ENCODE measurements around the gene TPCN2.

Gene TPCN2

DNA sequence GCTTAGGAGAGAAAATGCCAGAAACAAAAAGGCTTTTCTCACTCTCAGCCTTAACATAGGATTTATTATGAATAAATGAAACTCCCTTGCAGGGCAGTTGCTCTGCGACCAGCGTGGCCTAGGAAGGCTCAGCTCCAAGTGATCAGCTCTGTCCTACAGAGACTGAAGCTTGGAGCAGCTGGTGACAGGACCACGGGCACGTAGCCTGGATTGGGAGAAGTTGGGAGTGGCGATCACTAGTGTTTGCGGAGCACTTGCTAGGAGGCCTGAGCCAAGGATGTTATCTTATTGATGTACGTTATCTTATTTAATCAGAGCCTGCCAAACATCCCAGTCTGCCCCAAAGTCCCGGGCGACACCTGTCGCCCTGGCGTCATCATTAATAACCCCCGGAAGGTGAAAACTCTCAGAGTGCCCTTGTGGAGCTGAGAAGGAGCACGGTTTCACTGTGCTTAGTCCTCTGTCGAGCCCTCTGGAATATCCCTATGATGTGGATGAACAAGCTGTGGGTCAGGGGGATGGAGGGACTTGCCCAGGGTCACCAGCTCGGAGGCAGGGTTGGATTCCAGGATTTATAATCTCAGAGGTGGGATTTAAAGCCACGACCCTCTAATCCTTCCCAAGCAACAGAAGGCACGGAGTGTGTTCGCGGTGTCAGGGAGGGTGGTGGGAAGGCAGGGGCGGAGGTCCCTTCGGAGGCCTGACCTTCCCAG, 66.2 kb downstream of the TPCN2 start:
- no peak for DNase-seq

DNA sequence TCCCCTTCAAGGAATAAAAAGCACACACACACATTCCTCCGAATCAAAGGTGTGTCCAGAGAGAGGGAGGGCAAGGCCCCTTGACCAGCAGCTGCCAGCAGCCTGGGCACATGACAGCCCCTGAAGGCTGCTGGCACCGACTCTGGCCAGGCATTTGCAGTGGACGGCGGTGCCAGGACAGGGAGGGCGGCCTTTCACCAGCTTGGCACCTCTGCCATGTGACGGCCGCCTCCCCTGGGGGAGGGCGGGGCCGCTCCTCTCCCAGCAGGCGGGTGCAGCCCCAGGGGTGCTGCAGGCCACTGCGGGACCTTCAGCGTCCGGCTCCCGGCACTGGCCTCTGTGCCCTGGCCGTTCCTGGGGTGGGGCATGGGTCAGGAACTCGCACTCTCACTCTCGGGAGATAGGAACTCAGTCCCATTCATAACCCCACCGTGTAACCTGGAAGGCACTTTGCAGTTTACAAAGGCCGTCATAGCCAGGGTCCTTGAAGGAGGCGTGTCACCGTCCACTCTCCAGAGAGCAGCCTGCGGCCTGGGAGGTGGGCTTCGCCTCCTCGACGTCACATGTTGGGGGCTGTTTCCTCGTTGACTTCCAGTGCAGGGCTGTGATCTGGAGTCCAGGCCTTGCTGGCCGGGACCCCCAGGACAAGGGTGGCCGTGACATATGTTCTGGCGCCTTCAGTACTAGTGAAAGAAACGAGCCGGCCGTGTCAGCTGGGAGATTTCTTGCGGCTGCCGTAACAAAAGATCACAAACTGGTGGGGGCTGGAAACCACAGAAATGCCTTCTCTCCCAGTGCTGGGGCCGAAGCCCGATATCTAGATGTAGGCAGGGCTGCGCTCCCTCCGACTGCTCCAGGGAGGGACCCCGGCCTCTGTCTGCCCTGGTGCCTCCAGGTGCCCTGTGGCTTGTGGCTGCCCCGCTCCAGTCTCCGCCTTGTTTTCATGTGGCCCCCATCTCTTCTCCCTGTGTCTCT, 67.1 kb downstream of the TPCN2 start:
- DNase-seq: no peak

DNA sequence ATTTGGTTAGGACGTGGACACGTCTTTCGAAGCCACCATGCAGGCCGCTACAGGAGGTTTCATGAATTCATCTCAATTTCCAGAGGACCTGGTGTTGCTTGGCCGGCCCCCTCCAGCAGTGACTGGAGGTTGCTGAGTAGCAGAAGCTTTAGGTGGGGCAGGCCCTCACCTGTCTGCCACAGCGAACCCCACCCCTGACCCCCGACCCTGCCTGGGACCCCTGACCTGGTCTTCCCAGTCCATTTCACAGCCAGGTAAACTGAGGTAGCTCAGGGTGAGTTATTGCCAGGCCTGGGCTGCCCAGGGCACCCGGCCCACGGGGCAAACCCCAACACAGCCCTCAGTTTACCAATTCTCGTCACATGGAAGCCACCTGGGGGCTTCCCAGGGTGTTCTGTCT, 67.9 kb downstream of the TPCN2 start:
- DNase-seq: no peak

DNA sequence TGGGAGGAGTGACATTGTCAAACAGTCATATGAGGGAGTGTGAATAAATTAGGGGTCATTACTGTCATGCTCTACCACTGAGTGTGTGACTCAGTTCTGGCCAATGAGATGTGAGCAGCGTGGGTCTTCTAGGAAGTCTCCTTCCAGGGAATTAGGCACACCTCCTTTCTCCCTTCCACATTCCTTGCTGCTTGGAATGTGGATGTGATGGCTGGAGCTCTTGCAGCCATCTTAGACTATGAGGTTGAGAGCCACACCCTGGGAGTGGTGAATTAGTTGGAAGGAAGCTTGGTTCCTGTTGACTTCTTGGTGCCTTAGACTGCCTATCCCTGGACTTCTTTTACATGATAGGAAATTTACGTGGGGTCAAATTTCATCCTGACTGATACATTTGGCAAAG, 70.5 kb downstream of the TPCN2 start:
- no peak for DNase-seq

DNA sequence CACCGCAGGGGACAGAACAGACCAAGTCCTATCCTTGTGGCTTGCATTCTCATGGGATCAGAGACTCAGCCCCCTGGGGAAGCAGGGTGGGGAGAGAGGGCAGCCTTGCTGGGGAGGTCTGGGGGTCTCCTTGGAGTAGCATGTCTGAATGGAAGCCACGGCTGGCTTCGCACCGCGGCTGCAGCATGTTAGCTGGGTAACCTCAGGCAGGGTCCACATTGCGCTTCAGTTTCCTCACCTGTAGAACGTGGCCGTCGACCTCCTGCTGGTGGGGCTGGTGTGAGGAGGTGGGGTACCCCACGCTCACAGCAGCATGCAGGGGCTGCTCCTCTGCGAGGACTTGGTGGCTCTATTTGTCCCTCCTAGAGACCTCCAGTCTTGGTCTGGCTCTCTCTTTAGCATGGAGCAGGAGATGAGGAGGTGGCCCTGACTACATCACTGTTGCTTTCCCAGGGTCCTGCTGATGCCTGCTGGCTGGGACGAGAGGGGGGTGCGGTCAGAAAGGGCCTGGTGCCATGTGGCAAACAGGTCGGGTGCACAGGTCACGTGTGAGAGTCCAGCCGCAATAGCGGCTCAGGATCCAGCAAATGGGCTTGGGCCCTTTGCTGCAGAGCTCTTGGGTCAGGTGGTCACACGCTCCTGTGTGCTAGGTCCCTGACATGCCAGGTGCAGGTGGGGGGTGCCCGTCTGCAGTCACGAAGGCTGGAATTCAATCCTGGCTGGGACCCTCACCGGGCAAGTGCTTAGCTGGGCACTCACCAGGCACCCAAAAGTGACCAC, 71.6 kb downstream of the TPCN2 start:
- DNase-seq: no peak

DNA sequence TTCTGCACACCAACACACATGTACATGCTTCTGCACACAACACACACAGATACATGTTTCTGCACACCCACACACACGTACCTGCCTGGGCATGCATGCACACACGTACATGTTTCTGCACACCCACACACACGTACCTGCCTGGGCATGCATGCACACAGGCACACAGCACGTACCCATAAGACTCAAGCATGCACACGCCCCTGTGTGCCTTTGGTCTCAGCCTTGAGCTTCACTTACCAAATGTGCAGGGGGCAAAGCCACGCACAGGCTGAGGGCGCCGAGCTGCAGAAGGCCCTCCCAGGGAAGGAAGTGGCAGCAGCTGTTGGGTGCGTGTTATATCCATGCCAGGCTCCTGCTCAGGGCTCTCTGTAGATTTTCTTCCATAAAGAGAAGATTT, 72.3 kb downstream of the TPCN2 start:
- no peak for DNase-seq

DNA sequence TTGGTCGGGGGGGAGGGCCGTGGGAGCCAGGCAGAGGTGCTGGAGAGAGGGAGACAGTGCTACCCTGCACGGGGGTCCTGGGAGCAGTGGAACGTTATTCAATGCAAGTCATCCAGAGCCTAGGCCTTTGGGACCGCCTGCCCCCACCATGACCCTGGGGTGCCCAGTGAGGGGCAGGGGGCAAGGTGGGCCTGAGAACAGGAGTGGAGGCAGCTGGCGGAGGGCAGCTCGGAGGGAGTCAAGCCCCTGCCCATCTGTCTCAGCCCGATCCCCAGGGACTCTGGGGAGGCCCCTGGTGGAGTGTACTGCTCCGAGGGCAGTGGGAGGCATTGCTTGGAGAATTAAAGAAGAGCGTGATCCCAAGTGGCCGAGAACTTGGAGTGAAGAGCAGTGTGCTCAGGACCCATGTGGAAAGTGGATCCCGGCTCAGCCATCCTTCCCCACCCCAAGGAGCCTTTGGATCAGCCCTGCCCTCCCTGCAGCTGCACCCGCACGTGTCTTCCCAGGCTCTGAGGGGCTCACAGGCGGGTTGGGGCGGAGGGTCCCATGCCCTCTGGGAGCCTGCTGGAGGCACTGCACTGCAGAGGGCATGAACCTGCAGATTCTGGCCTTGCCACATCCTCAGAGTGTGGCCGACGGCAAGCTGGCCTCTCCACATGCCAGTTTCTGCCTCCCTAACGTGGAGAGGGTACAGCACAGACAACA, 73.0 kb downstream of the TPCN2 start:
- DNase-seq: no peak

DNA sequence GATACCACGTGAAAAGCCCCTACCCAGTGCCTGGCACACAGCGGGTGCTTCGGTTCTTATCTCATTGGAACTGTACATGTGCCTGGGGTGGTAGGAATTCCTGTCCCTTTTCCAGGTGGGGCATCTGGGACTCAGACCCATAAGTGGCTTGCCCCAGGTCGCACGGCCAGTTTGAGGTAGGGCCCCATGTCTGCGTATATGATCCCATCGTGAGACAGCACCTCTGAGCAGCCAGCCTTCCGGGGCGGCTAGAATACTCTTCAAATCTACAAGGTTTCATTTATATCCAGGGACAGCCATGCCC, 73.5 kb downstream of the TPCN2 start:
- DNase-seq: no peak

DNA sequence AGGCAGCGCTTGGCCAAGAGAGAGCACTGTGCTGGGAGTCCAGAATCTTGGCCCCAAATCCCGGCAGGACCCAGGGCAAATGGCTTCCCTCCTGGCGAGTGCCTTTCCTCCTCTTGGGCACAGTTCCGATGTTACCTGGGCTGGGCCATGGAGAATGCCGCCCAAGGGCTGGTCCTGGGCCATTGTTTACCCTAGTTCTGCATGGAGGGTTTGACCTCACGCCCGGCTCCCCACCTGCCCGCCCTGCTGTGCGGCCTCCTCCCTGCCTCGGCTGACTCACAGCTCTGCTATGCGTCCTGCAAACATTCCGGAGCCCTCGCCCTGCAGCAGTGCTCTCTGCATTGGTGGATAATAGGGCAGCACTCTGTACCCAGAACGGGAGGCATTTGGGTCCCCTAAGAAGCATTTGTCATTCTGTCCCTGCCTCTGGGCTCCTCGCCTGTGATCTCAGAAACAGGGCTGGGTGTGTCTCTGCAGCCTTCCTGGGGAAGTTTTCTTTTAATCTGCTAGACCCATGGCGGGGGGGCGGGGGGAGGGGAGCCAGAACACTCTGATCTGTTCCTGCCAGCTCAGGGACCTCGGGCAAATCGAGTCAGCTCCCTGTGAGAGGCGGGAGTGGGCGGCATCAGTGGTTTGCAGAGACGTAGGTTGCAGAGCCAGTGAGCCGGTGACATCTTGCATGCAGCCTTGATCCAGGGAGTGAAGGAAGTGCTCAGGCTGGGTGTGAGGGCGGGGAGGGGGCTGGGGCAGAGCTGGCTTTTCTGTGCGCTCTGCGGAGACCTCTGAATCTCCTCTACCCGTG, 74.1 kb downstream of the TPCN2 start:
- peak; percentile 18 for DNase-seq

DNA sequence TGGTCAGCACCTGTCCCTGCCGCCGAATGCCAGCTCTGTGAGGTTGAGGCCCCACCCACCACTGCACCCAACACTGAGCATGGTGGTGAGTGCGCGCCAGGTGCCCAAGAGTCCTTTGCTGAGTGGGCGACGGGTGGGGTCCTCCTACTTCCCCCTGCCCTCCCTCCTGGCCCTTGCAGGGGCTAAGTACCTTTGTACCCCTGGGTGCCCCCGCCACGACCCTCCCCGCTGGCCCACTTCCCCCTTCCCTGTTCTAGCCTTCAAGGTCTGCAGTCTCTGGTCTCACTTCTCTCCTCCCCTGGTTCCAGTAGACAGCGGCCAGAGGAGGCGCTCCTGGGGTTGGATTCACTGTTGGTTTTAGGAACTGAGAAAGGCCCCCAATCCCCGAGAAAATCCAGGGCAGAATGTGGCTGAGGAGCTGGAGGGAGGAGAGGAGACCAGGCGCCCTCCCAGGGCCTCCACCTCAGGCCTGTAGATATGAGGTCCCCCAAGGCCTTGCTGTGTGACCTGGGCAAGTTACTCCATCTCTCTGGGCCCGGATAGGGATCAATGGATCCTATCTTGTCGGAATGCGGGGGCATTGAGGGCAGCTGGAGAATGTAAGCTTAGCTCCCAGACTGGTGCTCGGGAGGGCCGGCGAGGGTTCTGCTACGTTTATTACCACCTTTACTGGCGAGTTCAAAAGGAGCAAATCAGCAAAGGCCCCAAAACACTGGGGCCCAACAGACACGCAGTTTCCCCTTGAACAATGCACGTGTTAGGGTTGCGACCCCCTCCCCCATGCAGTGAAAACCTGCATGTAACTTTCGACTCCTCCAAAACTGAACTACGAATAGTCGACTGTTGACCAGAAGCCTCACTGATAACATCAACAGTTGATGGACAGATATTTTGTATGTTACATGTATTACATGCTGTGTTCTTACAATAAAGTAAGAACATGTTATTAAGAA, 75.1 kb downstream of the TPCN2 start:
- DNase-seq: no peak

DNA sequence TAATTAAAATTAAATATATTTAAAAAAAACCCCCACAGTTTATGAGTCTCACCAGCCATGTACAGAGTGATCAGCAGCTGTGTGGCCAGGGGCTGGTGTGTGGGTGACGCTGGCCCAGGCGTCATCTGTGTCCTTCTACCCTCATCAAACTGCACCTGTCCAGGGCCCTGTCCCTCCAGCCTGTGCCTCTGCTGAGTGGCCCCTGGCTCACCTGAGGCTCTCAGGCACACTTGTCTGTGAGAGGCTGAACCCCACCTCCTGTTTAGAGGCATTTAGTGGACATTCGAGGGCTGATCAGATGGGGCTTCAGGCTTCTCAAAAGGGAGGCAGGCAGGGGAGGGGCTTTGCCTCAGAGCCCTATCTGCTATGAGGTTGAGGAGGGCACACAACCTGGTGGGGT, 77.1 kb downstream of the TPCN2 start:
- DNase-seq: no peak

DNA sequence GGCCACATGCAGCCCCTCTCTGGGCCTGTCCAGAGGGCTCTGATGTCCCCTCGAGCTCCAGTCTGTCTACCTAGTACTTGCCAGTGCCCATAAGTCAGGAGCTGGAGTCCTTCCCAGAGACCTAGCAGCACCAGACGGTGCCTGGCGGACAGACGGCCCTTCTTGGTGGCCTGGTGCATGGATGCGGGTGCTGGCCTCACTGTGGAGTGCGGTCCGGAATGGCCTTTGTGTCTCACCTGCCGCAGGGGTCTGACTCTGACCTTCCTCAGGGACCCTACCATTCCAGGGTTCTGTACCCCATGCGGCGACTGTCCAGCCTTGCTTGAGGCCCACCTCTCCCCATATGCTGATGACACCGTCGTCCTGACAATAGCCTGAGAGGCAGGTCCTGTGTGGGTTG, 77.6 kb downstream of the TPCN2 start:
- DNase-seq: no peak

DNA sequence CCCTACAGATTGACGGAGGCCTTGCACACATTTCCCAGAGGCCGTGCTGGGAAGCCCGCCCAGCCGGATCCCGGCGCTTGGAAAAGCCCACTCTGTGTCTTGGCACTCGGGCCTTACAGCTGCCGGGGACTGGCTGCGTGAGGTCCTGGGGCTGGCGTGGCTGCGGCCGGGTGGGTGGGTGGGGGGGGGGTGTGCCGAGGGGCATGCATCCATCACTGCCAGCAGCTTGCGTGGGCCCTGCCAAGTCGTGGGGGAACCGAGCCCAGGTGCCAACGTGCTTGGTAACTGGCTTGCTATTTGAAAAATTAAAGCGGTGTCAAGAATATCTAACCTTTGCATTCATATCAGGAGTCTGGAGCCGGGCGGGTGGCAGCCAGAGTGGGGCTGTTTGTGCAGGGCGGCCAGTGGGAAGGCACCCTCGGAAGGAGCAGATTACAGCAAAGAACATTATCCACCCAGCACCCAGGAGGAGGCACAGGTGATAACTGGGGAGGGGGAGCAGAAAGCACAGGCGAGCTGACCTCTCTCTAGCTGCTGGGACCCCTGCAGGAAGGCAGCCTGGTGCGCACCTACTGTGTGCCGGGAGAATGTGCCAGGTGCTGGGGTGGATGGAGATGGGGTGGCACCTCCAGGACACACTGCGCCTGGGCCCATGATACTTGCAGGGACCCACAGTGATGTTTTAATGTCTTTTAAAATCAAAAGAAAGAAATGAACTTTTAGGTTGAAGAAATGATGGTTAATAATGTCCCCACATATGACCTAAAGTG, 78.5 kb downstream of the TPCN2 start:
- DNase-seq: no peak

DNA sequence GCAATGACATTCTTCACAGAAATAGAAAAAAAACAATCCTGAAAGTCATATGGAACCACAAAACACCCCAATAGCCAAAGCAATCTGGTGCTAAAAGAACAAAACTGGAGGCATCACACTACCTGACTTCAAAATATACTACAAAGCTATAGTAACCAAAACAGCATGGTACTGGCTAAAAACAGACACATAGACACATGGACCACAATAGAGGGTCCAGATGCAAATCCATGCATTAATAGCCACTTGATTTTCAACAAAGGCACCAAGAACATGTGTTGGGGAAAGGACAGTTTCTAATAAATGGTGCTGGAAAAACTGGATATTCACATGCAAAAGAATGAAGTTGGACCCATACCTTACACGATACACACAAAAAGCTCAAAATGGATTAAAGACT, 79.2 kb downstream of the TPCN2 start:
- DNase-seq: no peak

DNA sequence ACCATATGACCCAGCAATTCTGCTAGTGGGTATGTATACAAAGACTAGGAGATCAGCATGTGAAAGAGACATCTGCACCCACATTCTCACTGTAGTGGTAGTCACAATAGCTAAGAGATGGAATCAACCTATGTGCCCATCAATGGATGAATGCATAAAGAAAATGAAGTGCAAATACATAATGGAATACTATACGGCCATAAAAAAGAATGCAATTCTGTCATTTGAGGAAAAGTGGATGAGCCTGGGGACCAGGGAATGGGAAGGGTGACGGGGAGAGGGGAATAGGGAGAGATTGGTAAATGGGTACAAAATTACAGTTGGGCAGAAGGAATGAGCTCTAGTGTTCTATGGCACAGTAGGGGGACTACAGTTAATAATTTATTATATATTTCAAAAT, 80.3 kb downstream of the TPCN2 start:
- DNase-seq: no peak

DNA sequence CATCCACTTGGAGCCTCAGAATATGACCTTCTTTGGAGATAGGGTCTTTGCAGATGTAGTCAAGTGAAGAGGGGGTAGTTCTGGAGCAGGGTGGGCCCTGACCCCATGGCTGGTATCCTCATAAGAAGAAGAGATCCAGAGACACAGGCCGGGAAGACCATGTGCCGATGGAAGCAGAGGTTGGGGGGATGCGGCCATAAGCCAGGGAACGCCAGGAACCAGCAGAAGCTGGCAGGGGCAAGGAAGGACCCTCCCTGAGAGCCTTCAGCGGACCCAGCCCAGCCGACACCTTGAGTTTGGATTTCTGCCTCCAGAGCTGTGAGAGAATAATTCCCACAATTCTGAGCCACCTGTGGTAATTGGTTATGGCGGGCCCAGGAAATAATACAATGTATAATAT, 80.9 kb downstream of the TPCN2 start:
- DNase-seq: no peak

DNA sequence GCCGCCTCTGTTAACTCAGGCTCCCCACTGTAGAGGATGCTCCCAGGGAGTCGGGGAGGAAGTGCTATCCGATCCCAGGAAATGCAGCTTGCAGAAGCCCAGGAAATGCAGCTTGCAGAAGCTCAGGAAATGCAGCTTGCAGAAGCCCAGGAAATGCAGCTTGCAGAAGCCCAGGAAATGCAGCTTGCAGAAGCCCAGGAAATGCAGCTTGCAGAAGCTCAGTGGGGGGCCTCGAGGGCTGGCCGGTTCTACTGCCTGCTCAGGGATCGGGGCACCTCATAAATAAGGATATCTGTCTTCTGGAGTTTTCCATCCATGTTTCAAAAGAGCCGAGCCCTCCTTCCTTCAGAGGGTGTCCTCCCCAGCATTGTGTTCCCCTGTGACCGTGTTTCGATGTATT, 81.9 kb downstream of the TPCN2 start:
- no peak for DNase-seq

DNA sequence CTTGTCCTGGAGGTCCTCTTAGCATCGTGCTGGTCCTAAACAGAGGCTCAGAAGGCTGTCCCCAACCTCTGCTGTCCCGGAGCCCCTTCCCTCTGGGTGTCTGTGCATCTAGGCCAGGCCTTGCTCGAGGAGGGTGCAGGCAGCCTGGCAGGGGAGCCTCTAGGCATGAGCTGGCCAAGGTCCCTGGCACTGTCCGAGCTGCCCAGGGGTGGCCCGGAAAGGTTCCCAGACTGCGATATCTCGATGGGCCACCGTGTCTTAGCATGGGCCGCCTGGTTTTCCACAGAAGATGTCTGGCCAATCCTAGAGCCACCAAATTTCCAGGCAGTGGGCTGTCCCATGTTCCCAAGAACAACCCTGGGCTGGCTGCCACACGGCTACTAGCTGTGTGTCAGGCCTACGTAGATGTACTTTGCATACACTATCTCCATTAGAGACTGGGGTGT, 82.4 kb downstream of the TPCN2 start:
- no peak for DNase-seq

DNA sequence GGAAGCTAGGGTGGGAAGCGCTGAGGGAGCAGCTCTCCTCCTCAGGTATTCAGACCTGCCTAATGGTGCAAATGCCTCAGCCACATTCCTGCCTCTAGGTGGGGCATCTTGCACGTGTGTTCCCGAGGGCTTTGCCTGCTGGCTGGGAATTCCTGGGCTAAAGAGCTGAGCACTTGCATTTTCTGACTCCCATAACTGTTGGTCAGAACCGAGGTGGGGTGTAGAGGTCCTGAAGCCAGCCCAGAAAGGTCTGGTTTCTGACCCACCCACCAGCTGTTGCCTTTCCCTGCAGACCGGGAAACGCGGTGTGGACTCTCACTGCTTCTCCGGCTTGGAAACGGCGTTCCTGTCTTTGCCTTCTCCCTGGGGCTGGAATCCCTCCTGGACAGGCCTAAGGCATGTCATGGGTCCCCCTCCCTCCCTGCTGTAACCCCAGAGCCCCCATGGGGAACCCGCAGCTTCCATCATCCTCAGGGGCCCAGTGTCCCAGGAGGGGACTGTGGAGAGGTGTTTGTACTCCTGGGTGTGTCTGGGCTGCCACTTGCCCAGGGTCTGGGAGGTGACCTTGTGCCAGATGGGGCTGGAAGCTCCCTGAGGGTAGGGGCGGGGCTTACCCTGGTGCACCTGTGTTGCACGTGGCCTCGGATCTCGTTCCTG, 83.0 kb downstream of the TPCN2 start:
- no peak for DNase-seq

DNA sequence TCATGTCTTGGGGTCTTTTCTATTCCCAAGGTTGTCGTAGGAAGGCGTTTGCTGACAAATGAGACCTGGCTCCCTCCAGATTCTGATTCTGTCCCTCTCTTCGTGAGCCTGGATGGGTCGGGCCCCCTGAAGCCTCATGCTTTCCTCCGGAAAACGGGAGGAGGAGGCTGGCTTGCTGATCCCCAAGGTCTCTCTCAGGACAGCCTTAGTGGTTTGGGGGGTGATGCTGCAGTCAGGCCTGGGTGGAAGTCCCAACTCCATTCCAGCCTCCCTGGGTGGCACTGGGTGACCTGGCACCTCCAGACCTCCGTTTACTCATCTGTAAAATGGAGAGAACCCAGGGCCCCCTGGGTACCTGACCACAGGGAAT, 83.6 kb downstream of the TPCN2 start:
- no peak for DNase-seq

Measured in GOT3 (cell line).